Measurements from ENCODE around the gene PSTPIP1.

DNA sequence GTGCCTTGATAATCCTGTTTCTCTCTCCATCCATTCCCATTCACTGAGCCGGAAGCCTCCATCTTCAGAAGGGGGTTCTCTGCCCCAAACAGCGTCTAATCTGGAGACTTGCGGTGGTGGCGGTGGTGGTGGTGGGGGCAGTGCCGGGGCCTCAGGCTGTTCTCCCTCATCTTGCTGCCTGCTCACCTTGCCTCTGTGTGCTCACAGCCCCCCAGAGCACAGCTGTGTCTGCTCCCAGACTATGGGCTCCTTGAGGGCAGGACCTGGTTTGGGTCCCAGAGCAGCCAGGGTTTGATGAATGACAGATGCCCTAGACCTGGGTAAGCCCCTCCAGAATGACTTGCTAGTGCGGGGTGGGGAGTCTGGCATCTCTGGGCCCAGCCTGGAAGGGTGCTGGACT lies 430 bp upstream of the PSTPIP1 start:
- TF ChIP-seq, protein P1, sequence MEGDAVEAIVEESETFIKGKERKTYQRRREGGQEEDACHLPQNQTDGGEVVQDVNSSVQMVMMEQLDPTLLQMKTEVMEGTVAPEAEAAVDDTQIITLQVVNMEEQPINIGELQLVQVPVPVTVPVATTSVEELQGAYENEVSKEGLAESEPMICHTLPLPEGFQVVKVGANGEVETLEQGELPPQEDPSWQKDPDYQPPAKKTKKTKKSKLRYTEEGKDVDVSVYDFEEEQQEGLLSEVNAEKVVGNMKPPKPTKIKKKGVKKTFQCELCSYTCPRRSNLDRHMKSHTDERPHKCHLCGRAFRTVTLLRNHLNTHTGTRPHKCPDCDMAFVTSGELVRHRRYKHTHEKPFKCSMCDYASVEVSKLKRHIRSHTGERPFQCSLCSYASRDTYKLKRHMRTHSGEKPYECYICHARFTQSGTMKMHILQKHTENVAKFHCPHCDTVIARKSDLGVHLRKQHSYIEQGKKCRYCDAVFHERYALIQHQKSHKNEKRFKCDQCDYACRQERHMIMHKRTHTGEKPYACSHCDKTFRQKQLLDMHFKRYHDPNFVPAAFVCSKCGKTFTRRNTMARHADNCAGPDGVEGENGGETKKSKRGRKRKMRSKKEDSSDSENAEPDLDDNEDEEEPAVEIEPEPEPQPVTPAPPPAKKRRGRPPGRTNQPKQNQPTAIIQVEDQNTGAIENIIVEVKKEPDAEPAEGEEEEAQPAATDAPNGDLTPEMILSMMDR (IDR thresholded peaks at IDR 0.05; ENCODE audit: insufficient read depth, low read depth, low read length) = no peak
- TF ChIP-seq EZH2 (IDR thresholded peaks at IDR 0.05; ENCODE audit: insufficient read depth, low read length) = no peak
